ENCODE results near the gene NAA35. TPM values are rescaled to one million over a fixed set of nuclear protein-coding genes. Genes with fewer than 3 reads are reported as not detected.
"Not testable (repeated sequence)": the region's sequence is repeated elsewhere in the genome, so short reads cannot be mapped to it uniquely, and the experiment has no call there.

NAA35 gene
- total and polyA plus RNA-seq, 9 of the 15 experiments (the other 6 are each of a cell fraction or from before 2014, with no cell fraction given) = 17.7 to 43.9 (median 29.0) TPM

DNA sequence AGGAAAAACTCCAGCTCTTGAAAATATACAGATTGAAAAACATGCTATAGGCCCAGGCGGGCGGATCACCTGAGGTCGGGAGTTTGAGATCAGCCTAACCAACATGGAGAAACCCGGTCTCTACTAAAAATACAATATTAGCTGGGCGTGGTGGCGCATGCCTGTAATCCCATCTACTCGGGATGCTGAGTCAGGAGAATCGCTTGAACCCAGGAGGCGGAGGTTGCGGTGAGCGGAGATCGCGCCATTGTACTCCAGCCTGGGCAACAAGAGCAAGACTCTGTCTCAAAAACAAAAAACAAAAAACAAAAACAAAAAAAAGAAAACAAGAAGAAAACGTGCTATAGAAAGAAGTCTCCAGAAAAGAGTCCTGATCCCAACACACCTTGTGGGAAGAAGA, 5.0 kb upstream of the NAA35 start:
- H3K27ac ChIP-seq (ENCODE audit: extremely low read depth, low read depth, low read length); H2AFZ ChIP-seq (ENCODE audit: low read depth, low read length); DNase-seq (ENCODE audit: extremely low read depth in 1 of 4, low spot score in 3 of 4); POLR2A ChIA-PET; H3K36me3 ChIP-seq (ENCODE audit: control insufficient read depth, insufficient read depth, low read length); ATAC-seq; H3K4me1 ChIP-seq (replicated peaks in 1 of 2; ENCODE audit: control insufficient read depth in 2 of 2, insufficient read depth in 2 of 2, low read length in 2 of 2); H3K9me1 ChIP-seq (ENCODE audit: control insufficient read depth, insufficient read depth, low read length); CTCF ChIA-PET (ENCODE audit: low intra/inter-chr PET ratio); H3K79me2 ChIP-seq (ENCODE audit: control insufficient read depth, insufficient read depth, low read length); H3K27me3 ChIP-seq (ENCODE audit: control insufficient read depth in 2 of 2, insufficient read depth in 2 of 2, low read length in 2 of 2); H3K4me3 ChIP-seq; H3K9me3 ChIP-seq (replicated peaks; ENCODE audit: control insufficient read depth, insufficient read depth, low read depth, low read length); in situ Hi-C loops (cut with MboI); BruUV-seq (replicated peaks); intact Hi-C loops (cut with micrococcal nuclease); H3K9ac ChIP-seq (ENCODE audit: insufficient read depth in 1 of 2, low read depth in 2 of 2, low read length in 2 of 2); FAIRE-seq; H3K4me2 ChIP-seq (ENCODE audit: insufficient read depth, low read length); H4K20me1 ChIP-seq (replicated peaks; ENCODE audit: control insufficient read depth, insufficient read depth, low read length): not testable (repeated sequence)
- 92% methylated on average over 4 of the region's 14 CpGs for WGBS (ENCODE audit: insufficient coverage, low coverage, missing lambda C conversion rate)
- TF ChIP-seq C11orf30 (IDR thresholded peaks at IDR 0.05; ENCODE audit: low read depth) = peak; percentile 35; the same call in 1 of the 2 replicates
- peak; percentile 54; the same call in 1 of the 2 replicates for TF ChIP-seq ZNF316 (IDR thresholded peaks at IDR 0.05)

DNA sequence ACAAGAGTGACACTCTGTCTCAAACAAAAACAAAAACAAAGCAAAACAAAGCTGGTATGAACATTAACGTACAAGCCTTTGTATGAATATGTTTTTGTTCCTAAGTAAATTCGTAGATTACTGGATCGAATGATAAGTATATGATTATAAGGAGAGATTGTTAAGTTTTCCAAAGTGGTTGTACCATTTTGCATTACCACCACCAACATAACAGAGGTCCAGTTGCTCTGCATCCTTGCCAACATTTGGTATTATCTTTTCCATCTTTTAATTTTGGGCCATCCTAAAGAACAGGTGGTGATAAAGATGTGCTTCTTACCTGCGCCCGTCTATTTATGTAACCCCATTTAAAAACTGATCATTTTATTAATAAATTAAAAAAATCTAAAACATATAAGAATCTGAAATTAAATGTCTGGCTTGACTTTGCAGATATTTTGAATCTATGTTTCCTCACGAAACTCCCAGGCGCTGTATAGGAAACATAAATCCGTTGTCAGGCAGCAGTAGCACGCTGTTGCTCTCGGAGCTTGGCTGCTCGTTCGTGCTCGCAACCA, 593 bp upstream of the NAA35 start:
- Histone ChIP-seq H3K9ac (ENCODE audit: insufficient read depth in 1 of 2, low read depth in 2 of 2, low read length in 2 of 2) (peak overlapping the region; percentile 80 to 86; a peak in 3 of 4 replicates), H3K4me1 (replicated peaks in 1 of 2; ENCODE audit: control insufficient read depth in 2 of 2, insufficient read depth in 2 of 2, low read length in 2 of 2) (peaks cover 7 to 15% of the 10 kb centered on the region in 2 experiments; a peak in 4 of 5 replicates), H3K36me3 (ENCODE audit: control insufficient read depth, insufficient read depth, low read length) (peaks cover 29% of the 10 kb centered on the region), H2AFZ (ENCODE audit: low read depth, low read length) (peak overlapping the region; percentile 59), H3K4me2 (ENCODE audit: insufficient read depth, low read length) (peak overlapping the region; percentile 76), H3K9me1 (ENCODE audit: control insufficient read depth, insufficient read depth, low read length) (no peaks in the 10 kb centered on the region), H3K79me2 (ENCODE audit: control insufficient read depth, insufficient read depth, low read length) (peaks cover 48% of the 10 kb centered on the region), H4K20me1 (replicated peaks; ENCODE audit: control insufficient read depth, insufficient read depth, low read length) (0 out of 2 replicates have a peak, but pooled peaks cover 5% of the 10 kb centered on the region), H3K9me3 (replicated peaks; ENCODE audit: control insufficient read depth, insufficient read depth, low read depth, low read length) (no peaks in the 10 kb centered on the region), H3K27me3 (ENCODE audit: control insufficient read depth in 2 of 2, insufficient read depth in 2 of 2, low read length in 2 of 2) (no peaks in the 10 kb centered on the region), H3K27ac (ENCODE audit: extremely low read depth, low read depth, low read length) (peak overlapping the region; percentile 90), H3K4me3 (peak overlapping the region; percentile 98)
- in situ Hi-C loops (cut with MboI) = no loop called here
- ChIA-PET CTCF (ENCODE audit: low intra/inter-chr PET ratio) (no interaction called here), POLR2A (no interaction called here)
- 1% methylated on average over 13 of the region's 13 CpGs for WGBS (ENCODE audit: insufficient coverage, low coverage, missing lambda C conversion rate)
- no peak for DNase-seq (ENCODE audit: extremely low read depth in 1 of 4, low spot score in 3 of 4)
- TSS peak; percentile 98 for BruUV-seq (replicated peaks)
- intact Hi-C loops (cut with micrococcal nuclease) = loop anchor here (10.0 kb wide), 1 partner anchor 414 kb away; the partner anchor contains the start of gene TUT7
- peak; percentile 70 for FAIRE-seq
- no peak for ATAC-seq
- TF ChIP-seq, protein P1, sequence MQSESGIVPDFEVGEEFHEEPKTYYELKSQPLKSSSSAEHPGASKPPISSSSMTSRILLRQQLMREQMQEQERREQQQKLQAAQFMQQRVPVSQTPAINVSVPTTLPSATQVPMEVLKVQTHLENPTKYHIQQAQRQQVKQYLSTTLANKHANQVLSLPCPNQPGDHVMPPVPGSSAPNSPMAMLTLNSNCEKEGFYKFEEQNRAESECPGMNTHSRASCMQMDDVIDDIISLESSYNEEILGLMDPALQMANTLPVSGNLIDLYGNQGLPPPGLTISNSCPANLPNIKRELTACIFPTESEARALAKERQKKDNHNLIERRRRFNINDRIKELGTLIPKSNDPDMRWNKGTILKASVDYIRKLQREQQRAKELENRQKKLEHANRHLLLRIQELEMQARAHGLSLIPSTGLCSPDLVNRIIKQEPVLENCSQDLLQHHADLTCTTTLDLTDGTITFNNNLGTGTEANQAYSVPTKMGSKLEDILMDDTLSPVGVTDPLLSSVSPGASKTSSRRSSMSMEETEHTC (IDR thresholded peaks at IDR 0.05) = no peak
- TF ChIP-seq ZFP36 (IDR thresholded peaks at IDR 0.05; ENCODE audit: low read depth, low read length, partially characterized antibody) (peak; percentile 71), ZSCAN29 (IDR thresholded peaks at IDR 0.05) (peak; percentile 95; the same call in 1 of the 2 replicates), POLR2A (conservative IDR thresholded peaks at IDR 0.05) (peak; percentile 91), TAF7 (tag; IDR thresholded peaks at IDR 0.05) (0 out of 2 replicates have a peak, but pooled peaks have one; percentile 44), TAF9B (IDR thresholded peaks at IDR 0.05; ENCODE audit: partially characterized antibody) (peak; percentile 70), SOX6 (IDR thresholded peaks at IDR 0.05) (no peak), ZNF232 (CRISPR knock-in tag; IDR thresholded peaks at IDR 0.05) (no peak), HDAC1 (IDR thresholded peaks at IDR 0.05) (no peak), RBM25 (IDR thresholded peaks at IDR 0.05; ENCODE audit: low read depth, low read length, severe bottlenecking) (peak; percentile 86)
- TF ChIP-seq, protein P2, sequence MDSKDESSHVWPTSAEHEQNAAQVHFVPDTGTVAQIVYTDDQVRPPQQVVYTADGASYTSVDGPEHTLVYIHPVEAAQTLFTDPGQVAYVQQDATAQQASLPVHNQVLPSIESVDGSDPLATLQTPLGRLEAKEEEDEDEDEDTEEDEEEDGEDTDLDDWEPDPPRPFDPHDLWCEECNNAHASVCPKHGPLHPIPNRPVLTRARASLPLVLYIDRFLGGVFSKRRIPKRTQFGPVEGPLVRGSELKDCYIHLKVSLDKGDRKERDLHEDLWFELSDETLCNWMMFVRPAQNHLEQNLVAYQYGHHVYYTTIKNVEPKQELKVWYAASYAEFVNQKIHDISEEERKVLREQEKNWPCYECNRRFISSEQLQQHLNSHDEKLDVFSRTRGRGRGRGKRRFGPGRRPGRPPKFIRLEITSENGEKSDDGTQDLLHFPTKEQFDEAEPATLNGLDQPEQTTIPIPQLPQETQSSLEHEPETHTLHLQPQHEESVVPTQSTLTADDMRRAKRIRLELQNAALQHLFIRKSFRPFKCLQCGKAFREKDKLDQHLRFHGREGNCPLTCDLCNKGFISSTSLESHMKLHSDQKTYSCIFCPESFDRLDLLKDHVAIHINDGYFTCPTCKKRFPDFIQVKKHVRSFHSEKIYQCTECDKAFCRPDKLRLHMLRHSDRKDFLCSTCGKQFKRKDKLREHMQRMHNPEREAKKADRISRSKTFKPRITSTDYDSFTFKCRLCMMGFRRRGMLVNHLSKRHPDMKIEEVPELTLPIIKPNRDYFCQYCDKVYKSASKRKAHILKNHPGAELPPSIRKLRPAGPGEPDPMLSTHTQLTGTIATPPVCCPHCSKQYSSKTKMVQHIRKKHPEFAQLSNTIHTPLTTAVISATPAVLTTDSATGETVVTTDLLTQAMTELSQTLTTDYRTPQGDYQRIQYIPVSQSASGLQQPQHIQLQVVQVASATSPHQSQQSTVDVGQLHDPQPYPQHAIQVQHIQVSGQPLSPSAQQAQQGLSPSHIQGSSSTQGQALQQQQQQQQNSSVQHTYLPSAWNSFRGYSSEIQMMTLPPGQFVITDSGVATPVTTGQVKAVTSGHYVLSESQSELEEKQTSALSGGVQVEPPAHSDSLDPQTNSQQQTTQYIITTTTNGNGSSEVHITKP (IDR thresholded peaks at IDR 0.05; ENCODE audit: partially characterized antibody) = peak; percentile 66
